Activated naive CD4-positive, alpha-beta T cell treated with anti-CD3 and anti-CD28 coated beads, Interleukin-2, amount 50 U/mL, for 24 hours (primary cell): Measurements from ENCODE around the gene DACT2.
"Not testable (repeated sequence)": the region's sequence is repeated elsewhere in the genome, so short reads cannot be mapped to it uniquely, and the experiment has no call there.

Source experiments
- H3K27ac Mint-ChIP-seq: one replicate; pipeline ENCODE4 v1.8.0; 2021; ENCODE audit warnings: mild to moderate bottlenecking, mixed read lengths
- H3K27me3 Mint-ChIP-seq: one replicate; pipeline ENCODE4 v1.8.0; 2021; ENCODE audit warnings: mixed read lengths
- H3K36me3 Mint-ChIP-seq: one replicate; pipeline ENCODE4 v1.8.0; 2021; ENCODE audit warnings: mixed read lengths
- H3K4me1 Mint-ChIP-seq: one replicate; pipeline ENCODE4 v1.8.0; 2021; ENCODE audit warnings: mixed read lengths
- H3K4me3 Mint-ChIP-seq: one replicate; pipeline ENCODE4 v1.8.0; 2021; ENCODE audit warnings: mild to moderate bottlenecking, mixed read lengths
- H3K9me3 Mint-ChIP-seq: one replicate; pipeline ENCODE4 v1.8.0; 2021; ENCODE audit warnings: mixed read lengths

The DACT2 gene

DNA sequence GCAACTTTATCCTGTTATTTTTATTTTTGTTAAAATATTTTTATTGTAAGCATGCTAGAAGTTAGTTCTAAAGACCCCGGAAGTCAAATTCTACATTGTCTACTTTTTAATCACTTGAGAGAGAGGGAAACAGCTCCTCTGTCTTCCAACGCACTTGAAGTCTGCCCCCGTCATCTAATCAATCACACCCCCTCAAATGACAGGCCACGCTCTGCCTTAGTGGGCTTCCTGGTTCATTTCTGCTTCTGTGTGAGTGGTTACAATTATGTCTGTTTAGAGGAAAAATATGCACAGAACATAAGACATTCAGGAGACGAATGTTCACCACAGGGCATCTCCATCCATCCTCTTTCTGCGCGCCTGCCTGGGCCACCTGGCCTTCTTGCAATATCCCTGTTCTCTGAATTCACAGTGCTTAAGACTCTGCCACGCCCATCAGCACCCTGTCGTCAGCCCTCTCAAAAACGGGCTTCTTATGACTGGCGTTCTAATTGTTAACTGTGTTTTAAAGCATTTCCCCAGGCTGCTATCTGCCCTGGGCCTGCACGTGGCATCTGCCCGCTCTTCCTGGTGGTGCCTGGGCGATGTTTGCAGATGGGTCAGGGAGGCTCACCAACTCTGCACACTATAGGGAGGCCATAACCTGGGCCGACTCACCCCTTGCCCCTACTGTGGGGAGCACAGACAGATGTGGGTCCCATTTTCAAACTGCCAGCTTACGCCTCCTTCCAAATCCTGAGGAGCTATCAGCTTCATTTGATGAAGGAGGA lies 15.4 kb downstream of the DACT2 start:
- H3K9me3 Mint-ChIP-seq = no peaks in the 10 kb centered on the region
- H3K27ac Mint-ChIP-seq = no peak overlapping the region
- H3K27me3 Mint-ChIP-seq = no peaks in the 10 kb centered on the region
- no peaks in the 10 kb centered on the region for H3K36me3 Mint-ChIP-seq
- H3K4me3 Mint-ChIP-seq = no peak overlapping the region
- no peaks in the 10 kb centered on the region for H3K4me1 Mint-ChIP-seq

DNA sequence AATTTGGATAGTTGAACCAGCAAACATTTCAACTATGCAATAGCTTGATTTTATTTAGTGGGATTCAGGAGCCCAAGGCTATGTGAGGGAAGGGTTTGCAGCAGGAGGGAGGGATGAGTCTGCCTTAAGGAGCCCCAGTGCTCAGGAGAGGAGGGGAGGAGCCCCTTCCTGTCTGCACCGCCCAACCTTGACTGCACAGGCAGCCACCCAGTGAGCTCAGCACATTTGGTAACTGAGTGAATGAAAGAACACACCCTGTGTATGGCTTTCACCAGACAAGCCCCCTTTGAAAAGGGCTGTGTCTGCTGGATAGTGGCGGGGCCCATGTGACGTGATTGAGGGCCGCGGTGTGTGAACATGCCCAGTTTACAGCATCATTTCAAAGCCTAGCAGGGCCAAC lies 17.0 kb downstream of the DACT2 start:
- Mint-ChIP-seq H3K27me3 (no peaks in the 10 kb centered on the region), H3K36me3 (no peaks in the 10 kb centered on the region), H3K9me3 (no peaks in the 10 kb centered on the region), H3K4me3 (no peak overlapping the region), H3K27ac (no peak overlapping the region), H3K4me1 (no peaks in the 10 kb centered on the region)

DNA sequence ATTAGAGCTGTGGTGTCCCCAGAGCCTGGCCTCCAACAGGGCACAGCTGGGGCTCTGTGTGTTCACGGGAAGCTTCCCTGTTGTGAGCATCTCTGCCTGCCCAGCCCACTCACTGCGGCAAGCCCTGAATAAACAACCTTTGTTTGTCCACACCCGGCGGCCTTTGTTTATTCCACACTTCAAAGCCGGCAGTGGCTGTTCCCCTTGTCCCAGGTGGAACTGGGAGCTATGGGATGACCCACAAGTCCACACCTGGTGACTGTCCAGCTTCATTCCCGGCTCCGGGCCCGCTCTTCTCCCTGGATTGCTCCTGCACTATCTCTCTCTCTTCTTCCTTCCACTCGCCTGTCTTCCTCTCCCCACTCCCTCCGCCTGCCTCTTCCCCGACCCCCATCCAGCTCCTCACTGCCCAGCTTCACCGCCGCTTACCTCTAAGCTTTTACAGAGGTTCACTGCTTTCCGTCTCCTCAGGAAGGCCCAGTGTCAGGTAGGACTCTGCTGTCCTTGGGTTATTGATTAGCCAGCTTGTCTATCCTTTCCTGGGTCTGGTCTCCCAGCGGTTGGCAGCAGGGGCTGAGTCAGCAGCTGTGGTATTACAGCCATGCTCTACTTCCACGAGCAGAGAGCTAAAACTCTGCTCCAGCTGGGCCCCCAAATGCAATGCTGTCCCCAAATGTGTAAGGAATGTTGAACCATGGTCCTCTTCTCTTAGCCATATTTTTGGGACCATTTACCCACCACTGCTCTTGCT lies 17.8 kb downstream of the DACT2 start:
- Mint-ChIP-seq H3K4me1 (no peaks in the 10 kb centered on the region), H3K4me3 (no peak overlapping the region), H3K9me3 (no peaks in the 10 kb centered on the region), H3K36me3 (no peaks in the 10 kb centered on the region), H3K27me3 (no peaks in the 10 kb centered on the region), H3K27ac (no peak overlapping the region)

DNA sequence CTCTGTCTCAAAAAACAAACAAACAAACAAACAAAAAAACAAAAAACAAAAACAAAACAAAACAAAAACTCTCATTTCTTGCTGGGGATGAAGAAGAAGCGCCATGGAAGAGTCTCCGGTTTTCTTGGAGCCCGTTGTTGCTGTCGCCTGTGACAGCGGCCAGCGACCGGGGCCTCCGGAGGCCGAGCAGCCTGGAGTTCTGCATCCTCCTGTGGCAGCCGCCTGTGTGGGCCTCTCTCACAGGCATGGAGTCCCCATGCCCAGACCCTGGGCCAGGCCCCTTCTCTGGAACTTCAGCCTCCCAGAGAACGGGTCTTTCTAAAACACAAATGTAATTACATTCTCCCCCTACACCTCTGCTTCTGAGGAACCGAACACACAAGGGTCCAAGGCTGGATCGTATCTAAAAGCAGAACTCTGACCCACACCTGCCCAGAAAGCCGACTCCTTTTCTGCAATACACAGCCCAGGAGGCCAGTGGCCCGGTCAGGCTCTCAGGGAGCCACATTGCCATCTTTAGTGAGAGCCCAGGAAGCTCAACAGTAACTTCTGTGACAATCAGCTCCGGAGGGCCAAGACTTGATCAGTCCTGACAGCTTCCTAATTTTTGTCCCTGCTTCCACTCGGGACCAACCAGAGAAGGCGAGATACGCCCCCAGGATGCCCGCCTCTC lies 18.5 kb downstream of the DACT2 start:
- Mint-ChIP-seq H3K9me3 (no peaks in the 10 kb centered on the region), H3K4me3 (no peak overlapping the region), H3K36me3 (no peaks in the 10 kb centered on the region), H3K27ac (no peak overlapping the region), H3K4me1 (no peaks in the 10 kb centered on the region), H3K27me3 (no peaks in the 10 kb centered on the region)

DNA sequence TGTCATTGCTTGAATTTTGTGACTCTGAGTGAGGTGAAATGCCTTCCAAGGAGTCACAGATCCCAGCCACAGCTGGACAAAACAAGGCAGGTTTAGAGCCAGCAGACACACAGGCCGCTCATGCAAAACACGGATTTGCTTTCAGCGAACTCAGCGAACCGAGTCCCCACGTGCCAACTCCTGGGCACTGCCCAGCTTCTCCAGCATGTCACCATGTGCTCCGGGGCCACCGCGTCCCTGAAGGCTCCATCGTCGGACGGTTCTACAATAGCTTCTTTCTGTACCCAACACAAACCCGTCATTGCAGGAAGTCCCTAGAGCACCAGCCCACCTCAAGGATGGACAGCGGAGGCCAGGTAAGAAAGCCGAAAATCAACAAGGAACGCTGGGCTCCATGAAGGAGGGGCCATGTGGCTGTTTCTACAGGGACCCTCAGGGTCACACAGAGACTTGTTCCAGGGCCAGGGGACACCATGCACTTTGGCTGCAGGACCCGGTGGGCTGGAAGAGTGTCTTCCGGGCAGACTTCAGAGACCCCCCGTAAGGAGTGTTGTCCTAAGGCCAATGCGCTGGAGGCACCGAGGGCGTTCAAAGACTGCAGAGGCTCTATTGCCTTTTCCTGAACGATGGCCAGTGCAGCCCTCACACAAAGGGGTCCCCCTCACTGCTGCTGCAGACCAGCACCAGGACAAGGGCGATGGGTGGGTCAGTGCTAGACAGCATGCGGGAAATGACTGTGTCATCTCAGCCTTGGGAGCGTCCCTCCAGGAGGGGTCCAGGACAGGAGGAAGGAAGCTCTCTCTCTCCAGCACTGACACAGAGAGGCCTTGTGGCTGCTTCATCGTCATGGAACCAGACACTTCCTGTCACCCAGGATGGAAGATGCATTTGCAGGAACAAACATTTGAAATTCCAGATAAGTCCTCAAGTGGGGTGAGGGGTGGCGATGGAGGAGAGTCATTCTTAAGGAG lies 19.8 kb downstream of the DACT2 start:
- Mint-ChIP-seq H3K36me3 (no peaks in the 10 kb centered on the region), H3K4me3 (no peak overlapping the region), H3K27ac (no peak overlapping the region), H3K27me3 (peaks cover 3% of the 10 kb centered on the region), H3K4me1 (no peaks in the 10 kb centered on the region), H3K9me3 (no peaks in the 10 kb centered on the region)

DNA sequence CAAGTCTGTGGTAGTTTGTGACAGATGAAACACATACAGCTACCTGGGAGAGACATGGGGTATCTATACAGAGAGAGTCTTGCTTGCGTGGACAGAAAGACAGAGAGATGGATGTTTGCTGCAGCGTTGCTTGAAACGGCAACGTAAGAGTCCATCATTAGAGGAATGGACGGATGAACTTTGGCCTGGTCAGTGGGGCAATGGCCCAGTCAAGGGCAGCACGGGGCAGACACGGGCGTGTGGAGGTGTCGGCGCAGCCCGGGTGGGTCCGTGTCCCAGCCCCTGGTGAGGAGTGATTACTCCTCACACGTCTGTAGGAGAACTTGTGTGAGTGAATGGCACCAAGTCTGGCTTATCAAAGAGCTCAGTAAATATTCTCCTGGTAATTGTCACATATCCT lies 21.9 kb downstream of the DACT2 start:
- H3K27me3 Mint-ChIP-seq = peaks cover 5% of the 10 kb centered on the region
- no peaks in the 10 kb centered on the region for H3K9me3 Mint-ChIP-seq
- no peaks in the 10 kb centered on the region for H3K4me1 Mint-ChIP-seq
- H3K36me3 Mint-ChIP-seq = no peaks in the 10 kb centered on the region
- H3K27ac Mint-ChIP-seq = no peak overlapping the region
- H3K4me3 Mint-ChIP-seq = no peak overlapping the region

DNA sequence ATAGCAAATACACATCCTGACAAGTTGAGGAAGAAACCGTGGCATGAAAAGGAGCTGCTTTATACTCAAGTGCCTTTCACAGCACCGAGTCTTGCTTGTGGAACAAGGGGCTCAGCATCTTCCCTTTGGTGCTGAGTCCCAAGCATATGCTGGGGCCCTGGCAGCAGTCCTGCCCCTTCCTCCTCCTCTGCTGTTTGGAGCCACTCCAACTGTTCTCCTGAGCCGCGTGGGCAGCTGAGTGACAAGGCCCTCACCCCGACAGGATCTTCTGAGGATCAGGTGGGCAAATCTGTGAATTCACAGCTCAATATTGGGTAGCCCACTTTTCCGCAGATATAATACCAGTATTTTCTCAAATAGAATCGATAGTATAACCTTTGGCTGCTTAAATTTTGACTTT lies 24.7 kb downstream of the DACT2 start:
- H3K27ac Mint-ChIP-seq = no peak overlapping the region
- peaks cover 5% of the 10 kb centered on the region for H3K27me3 Mint-ChIP-seq
- no peaks in the 10 kb centered on the region for H3K36me3 Mint-ChIP-seq
- H3K4me3 Mint-ChIP-seq = no peak overlapping the region
- no peaks in the 10 kb centered on the region for H3K9me3 Mint-ChIP-seq
- no peaks in the 10 kb centered on the region for H3K4me1 Mint-ChIP-seq

DNA sequence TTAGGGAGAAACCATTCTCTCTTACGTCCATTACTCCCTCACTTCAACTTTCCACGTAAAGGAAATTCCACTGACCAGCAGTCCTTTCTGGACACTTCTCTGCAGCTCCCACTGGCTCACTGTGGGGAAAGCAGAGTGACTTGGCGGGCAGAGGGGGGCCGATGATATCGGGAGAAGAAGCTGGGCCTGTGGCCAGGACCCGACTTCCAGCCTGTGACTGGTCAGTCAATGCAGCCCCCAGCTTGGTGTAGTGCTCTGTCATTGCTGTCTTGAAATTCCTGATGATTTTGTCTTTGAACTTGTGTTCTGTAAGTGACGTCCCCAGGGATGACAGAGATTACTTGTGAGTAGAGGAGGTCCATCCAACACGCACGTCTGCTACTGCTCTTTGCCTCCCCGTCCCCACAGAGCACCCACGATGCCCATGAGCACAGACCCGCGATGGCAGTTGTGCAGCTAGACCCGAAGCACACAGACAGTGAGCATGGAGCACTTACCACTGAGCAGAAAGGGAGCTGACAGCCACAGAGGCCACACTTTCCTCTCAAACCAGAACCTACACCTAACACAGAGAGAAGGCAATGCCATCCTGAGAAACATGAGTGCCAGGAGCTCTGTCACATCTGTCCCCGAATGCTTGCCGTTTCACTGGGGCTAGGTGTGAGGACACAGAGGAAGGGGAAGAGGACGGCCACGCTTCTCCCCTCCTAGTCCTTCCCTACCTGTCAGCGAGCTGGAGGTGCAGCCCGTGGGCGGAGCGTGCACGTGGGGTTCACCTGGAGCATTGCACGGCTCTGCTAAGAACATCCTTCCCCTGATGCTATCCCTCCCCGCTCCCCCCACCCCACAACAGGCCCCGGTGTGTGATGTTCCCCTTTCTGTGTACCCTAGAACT lies 25.7 kb downstream of the DACT2 start:
- Mint-ChIP-seq H3K36me3 (no peaks in the 10 kb centered on the region), H3K27ac (no peak overlapping the region), H3K4me1 (no peaks in the 10 kb centered on the region), H3K4me3 (no peak overlapping the region), H3K27me3 (peaks cover 5% of the 10 kb centered on the region), H3K9me3 (no peaks in the 10 kb centered on the region)

DNA sequence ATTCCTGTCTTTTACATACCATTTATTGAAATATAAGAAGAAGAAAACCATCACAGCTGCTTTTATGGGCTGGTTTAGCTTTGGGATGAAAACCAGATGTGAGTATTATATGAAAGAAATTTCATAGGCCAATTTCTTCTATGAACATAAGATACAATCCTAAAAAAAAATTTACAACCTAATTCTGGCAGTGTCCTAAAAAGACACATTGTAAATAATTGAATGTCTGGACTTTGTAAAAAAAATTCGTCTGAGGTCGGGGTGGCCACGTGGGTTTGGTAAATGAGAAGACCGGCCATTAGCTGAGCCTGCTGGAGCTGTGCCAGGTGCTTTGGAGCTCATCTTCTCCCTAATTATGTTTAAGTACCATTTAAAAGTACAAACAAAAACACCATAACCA lies 26.8 kb downstream of the DACT2 start:
- Mint-ChIP-seq H3K27ac (no peak overlapping the region), H3K4me3 (no peak overlapping the region), H3K9me3 (peaks cover 3% of the 10 kb centered on the region), H3K4me1 (peaks cover 5% of the 10 kb centered on the region), H3K36me3 (no peaks in the 10 kb centered on the region), H3K27me3 (peaks cover 5% of the 10 kb centered on the region)

DNA sequence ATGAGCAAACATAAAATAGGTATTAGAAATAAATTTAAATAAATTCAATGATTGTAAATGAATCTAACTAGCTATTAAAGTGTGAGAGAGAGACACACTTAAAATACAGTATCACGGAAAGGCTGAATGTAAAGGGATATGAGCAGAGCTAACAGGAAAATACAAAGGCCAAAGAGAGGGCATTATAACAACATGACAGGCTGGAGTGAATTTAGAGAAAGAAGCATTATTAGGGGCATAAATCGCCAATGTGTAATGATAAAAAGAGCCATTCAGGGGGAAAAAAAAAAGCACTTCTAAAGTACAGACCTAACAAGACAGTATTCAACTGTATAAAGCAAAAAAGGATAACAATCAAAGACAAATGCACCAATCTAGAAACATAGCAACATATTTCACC lies 28.1 kb downstream of the DACT2 start:
- no peak overlapping the region for H3K4me3 Mint-ChIP-seq
- H3K27me3 Mint-ChIP-seq = peaks cover 5% of the 10 kb centered on the region
- peaks cover 7% of the 10 kb centered on the region for H3K4me1 Mint-ChIP-seq
- H3K9me3 Mint-ChIP-seq = peaks cover 4% of the 10 kb centered on the region
- H3K36me3 Mint-ChIP-seq = no peaks in the 10 kb centered on the region
- no peak overlapping the region for H3K27ac Mint-ChIP-seq

DNA sequence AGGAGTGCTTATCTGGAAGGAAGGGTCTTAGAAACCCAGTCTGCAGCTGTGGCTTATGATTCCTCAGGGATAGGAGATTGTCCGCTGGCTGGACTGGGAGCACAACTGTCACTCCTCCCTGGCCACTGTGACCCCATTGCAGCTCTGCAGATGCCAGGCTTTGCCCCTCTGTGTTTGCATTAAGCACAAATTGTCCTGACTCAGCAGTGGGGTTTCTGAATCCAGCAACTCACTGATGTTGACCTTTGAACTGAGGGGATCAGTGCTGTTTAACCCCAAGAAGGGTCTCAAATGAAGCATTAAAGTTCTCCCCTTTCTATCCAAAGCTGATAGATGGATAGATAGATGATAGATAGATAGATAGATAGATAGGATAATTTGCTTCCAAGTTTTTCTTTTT lies 29.5 kb downstream of the DACT2 start:
- H3K4me1 Mint-ChIP-seq = peaks cover 7% of the 10 kb centered on the region
- H3K36me3 Mint-ChIP-seq = no peaks in the 10 kb centered on the region
- H3K9me3 Mint-ChIP-seq = peaks cover 4% of the 10 kb centered on the region
- H3K27me3 Mint-ChIP-seq = peaks cover 2% of the 10 kb centered on the region
- no peak overlapping the region for H3K4me3 Mint-ChIP-seq
- H3K27ac Mint-ChIP-seq = no peak overlapping the region

DNA sequence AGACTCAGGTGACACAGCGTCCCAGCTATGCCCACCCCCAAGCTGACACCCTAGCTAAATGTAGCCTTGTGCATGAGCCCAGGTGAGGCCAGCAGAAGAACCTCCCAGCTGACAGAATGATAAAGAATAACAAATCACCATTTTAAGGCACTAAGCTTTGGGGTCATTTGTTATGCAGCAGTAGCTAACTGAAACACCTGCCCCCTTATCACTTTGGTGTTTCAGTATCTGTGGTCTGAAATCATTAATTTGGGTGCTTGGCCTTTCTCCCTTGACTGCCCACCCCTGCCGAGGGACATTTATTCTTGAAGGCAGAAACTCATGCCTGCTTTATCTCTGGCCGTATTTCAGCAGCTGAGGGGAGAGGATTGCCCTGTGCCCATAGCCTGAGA lies 30.0 kb downstream of the DACT2 start:
- Mint-ChIP-seq H3K27me3 (peaks cover 2% of the 10 kb centered on the region), H3K4me3 (no peak overlapping the region), H3K9me3 (peaks cover 4% of the 10 kb centered on the region), H3K4me1 (peaks cover 7% of the 10 kb centered on the region), H3K36me3 (no peaks in the 10 kb centered on the region), H3K27ac (no peak overlapping the region)

DNA sequence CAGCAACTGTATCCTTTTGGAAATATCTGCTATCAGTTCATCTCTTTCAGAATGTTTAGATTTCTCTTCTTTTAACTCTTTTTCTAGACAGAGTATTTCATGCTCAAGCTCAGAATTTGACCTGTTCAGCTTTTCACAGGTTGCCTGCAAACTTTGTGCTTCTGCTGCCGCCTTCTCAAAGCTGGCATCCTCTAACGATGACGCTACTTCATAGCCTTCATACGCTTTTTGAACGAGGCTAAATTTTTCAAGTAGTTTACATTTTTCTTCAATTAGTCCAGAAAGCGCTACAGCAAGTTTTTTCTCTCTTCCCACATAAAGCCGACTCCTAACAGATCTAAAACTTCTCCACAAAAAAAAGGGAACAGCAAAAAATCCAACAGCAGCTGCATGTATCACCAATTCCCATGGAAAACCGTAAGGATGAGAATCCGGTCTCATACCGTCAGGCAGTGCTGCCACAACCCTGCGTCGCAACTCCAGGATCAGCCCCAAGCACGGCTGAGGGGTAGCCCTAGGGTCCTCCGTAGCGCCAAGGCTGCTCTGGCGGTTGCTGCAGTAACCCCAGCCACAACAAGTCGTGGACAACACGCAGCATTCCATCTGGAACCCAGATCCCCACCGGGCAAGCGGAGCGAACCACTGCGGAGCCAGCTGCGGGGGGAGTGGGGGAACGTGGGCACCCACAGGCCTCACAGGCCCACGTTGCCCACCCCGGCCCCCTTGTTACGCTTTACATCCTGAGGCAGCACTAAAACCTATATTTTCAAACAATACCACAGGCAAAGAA lies 30.6 kb downstream of the DACT2 start:
- Mint-ChIP-seq H3K4me1 (peaks cover 7% of the 10 kb centered on the region), H3K9me3 (peaks cover 4% of the 10 kb centered on the region), H3K36me3 (no peaks in the 10 kb centered on the region), H3K27ac (no peak overlapping the region), H3K4me3 (no peak overlapping the region), H3K27me3 (peaks cover 2% of the 10 kb centered on the region)

DNA sequence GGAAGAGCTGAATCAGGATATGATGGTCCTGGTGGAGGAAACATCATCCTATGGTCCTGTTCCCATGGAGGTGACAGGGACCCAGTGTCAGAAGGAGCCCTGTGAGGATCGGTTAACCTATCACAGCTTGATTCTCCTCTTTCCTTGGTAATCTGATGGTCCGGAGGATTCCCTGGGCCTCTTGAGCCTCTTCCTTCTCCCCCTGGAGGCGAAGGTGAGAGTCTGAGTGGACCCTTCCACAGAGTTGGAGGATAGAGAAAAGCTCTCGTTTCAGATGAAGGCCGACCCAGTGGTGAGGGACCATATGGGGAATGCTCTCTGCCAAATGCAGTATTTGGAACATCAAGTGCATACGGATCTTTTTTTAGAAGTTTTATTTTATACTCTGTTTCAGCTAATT lies 32.1 kb downstream of the DACT2 start:
- H3K4me3 Mint-ChIP-seq, H3K27ac Mint-ChIP-seq, H3K36me3 Mint-ChIP-seq, H3K9me3 Mint-ChIP-seq, H3K27me3 Mint-ChIP-seq, H3K4me1 Mint-ChIP-seq: not testable (repeated sequence)
